ENCODE results near the gene CLASP1.

CLASP1 gene

DNA sequence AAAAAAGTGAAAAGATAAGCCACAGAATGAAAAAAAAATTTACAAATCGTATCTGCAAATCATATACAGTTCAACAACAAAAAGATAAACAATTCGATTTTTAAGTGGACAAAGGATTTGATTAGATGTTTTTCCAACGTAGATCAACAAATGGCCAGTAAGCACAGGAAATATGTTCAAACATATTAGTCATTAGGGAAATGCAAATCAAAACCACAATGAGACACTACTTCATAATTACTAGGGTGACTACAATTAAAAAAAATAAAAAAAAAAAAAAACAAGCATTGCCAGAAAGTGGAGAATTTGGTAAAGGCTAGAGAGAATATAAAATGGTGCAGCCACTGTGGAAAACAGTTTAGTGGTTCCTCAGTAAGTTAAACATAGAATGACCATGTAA, 156.9 kb downstream of the CLASP1 start:
- TF ChIP-seq CTCF (IDR thresholded peaks at IDR 0.05; ENCODE audit: low read length) (no peak), EZH2 (IDR thresholded peaks at IDR 0.05; ENCODE audit: borderline replicate concordance, low read length) (no peak)
- Histone ChIP-seq H3K79me2 (ENCODE audit: insufficient read depth, low read length) (no peaks in the 10 kb centered on the region), H3K27ac (ENCODE audit: low read depth, low read length, poor library complexity, severe bottlenecking) (no peak overlapping the region), H3K27me3 (ENCODE audit: insufficient read depth, low read length) (no peaks in the 10 kb centered on the region), H3K36me3 (ENCODE audit: insufficient read depth, low read length) (peaks cover 16% of the 10 kb centered on the region; the same call in 1 of the 2 replicates), H3K4me3 (ENCODE audit: low read depth, low read length, poor library complexity, severe bottlenecking) (no peak overlapping the region), H3F3A (ENCODE audit: insufficient read depth, low read length) (no peaks in the 10 kb centered on the region), H3K9me2 (ENCODE audit: low read depth, low read length) (no peaks in the 10 kb centered on the region), H3K4me1 (ENCODE audit: insufficient read depth, low read length, severe bottlenecking) (peaks cover 12% of the 10 kb centered on the region), H2AFZ (ENCODE audit: low read length) (no peak overlapping the region), H3K9ac (ENCODE audit: low read length) (no peak overlapping the region), H3K4me2 (ENCODE audit: low read length) (no peak overlapping the region), H3K9me3 (ENCODE audit: low read length) (no peaks in the 10 kb centered on the region), H4K20me1 (ENCODE audit: insufficient read depth, low read length) (no peaks in the 10 kb centered on the region)

DNA sequence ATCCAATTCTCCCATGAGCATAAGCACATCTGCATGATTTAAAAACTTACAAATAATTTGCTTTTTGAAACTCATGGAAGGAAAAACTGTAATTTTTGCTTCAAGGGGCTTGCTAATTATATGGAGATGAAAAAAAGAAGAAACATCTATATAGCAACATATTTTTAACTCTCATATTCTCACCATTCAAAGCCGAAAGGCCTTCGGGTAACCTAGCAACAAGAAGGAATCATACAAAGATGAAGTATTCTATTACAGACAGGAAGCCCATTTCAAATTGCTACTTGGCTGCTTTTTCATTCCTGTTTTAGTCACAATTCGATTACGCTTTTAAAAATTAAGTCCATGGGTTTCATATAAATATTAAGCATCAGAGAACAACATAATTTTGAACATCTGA, 157.7 kb downstream of the CLASP1 start:
- peaks cover 7% of the 10 kb centered on the region; the same call in 1 of the 2 replicates for H3K36me3 ChIP-seq (ENCODE audit: insufficient read depth, low read length)
- H3K4me1 ChIP-seq (ENCODE audit: insufficient read depth, low read length, severe bottlenecking), result peaks cover 12% of the 10 kb centered on the region
- H2AFZ ChIP-seq (ENCODE audit: low read length), result no peak overlapping the region
- H3K9me2 ChIP-seq (ENCODE audit: low read depth, low read length), result no peaks in the 10 kb centered on the region
- H3K4me3 ChIP-seq (ENCODE audit: low read depth, low read length, poor library complexity, severe bottlenecking), result no peak overlapping the region
- no peak overlapping the region for H3K9ac ChIP-seq (ENCODE audit: low read length)
- H4K20me1 ChIP-seq (ENCODE audit: insufficient read depth, low read length), result no peaks in the 10 kb centered on the region
- H3K27me3 ChIP-seq (ENCODE audit: insufficient read depth, low read length), result no peaks in the 10 kb centered on the region
- H3K4me2 ChIP-seq (ENCODE audit: low read length), result no peak overlapping the region
- no peaks in the 10 kb centered on the region for H3K9me3 ChIP-seq (ENCODE audit: low read length)
- no peak for TF ChIP-seq CTCF (IDR thresholded peaks at IDR 0.05; ENCODE audit: low read length)
- no peak for TF ChIP-seq EZH2 (IDR thresholded peaks at IDR 0.05; ENCODE audit: borderline replicate concordance, low read length)
- no peaks in the 10 kb centered on the region for H3K79me2 ChIP-seq (ENCODE audit: insufficient read depth, low read length)
- H3F3A ChIP-seq (ENCODE audit: insufficient read depth, low read length), result no peaks in the 10 kb centered on the region
- H3K27ac ChIP-seq (ENCODE audit: low read depth, low read length, poor library complexity, severe bottlenecking), result no peak overlapping the region

DNA sequence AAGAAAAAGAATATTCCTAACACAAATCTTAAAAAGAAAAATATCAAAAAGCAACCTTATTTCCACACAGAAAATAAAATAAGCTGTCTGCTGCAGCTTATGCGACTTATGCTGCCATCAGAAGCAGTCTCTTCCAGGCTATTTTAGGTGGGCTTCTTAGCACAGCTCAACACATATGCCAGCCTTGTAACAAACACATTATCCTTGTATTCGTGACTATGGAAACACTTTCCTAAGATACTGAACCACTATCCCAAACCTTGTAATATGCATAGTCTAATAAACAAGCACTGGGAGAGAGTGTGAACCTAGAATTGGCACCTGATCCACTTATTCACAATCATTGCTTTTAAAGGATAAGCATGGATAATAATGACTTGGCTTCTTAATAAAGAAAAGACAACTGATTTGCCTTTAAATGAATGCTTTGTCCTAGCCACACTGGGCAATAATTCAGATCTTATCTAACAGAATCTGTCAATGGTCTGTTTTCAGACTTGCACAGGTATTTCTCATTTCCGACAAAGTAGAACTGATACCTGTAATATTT, 158.6 kb downstream of the CLASP1 start:
- Histone ChIP-seq H3K79me2 (ENCODE audit: insufficient read depth, low read length) (no peaks in the 10 kb centered on the region), H3K9ac (ENCODE audit: low read length) (no peak overlapping the region), H3K36me3 (ENCODE audit: insufficient read depth, low read length) (peaks cover 6% of the 10 kb centered on the region; the same call in 1 of the 2 replicates), H3K27ac (ENCODE audit: low read depth, low read length, poor library complexity, severe bottlenecking) (no peak overlapping the region), H3K4me1 (ENCODE audit: insufficient read depth, low read length, severe bottlenecking) (peaks cover 12% of the 10 kb centered on the region), H3F3A (ENCODE audit: insufficient read depth, low read length) (no peaks in the 10 kb centered on the region), H3K4me3 (ENCODE audit: low read depth, low read length, poor library complexity, severe bottlenecking) (no peak overlapping the region), H3K4me2 (ENCODE audit: low read length) (no peak overlapping the region), H3K9me2 (ENCODE audit: low read depth, low read length) (no peaks in the 10 kb centered on the region), H4K20me1 (ENCODE audit: insufficient read depth, low read length) (no peaks in the 10 kb centered on the region), H2AFZ (ENCODE audit: low read length) (no peak overlapping the region), H3K27me3 (ENCODE audit: insufficient read depth, low read length) (no peaks in the 10 kb centered on the region), H3K9me3 (ENCODE audit: low read length) (no peaks in the 10 kb centered on the region)
- TF ChIP-seq CTCF (IDR thresholded peaks at IDR 0.05; ENCODE audit: low read length), result no peak
- TF ChIP-seq EZH2 (IDR thresholded peaks at IDR 0.05; ENCODE audit: borderline replicate concordance, low read length), result no peak

Data from OCI-LY1 (cell line).